Panc1 (cell line): ENCODE measurements around the gene MYL9.

Experiments
- POLR2AphosphoS5 ChIP-seq: IDR thresholded peaks from 2 replicates; pipeline ENCODE4 v1.6.1; 2012; ENCODE audit warnings: mild to moderate bottlenecking, low read depth, low read length, moderate library complexity
- REST ChIP-seq, 2 experiments: IDR thresholded peaks; 2 replicates each; pipeline ENCODE4 v1.6.1; 2011 to 2012; ENCODE audit warnings: low read depth in 2 of 2, control low read depth in 1 of 2, low read length in 1 of 2, mild to moderate bottlenecking in 1 of 2, moderate library complexity in 1 of 2; ENCODE audit not compliant: insufficient read depth in 1 of 2
- SIN3A ChIP-seq: IDR thresholded peaks from 2 replicates; pipeline ENCODE4 v1.6.1; 2012; ENCODE audit warnings: low read depth, mild to moderate bottlenecking, low read length, moderate library complexity, borderline replicate concordance; ENCODE audit not compliant: insufficient read depth
- TCF7L2 ChIP-seq: IDR thresholded peaks from 2 replicates; pipeline ENCODE4 v1.6.1; 2011; ENCODE audit warnings: mild to moderate bottlenecking, low read depth, low read length, inconsistent platforms
- TF ChIP-seq, protein P1 (sequence below): fragments of 450-650 bp; IDR thresholded peaks from 2 replicates; pipeline ENCODE4 v1.5.1; 2017; ENCODE audit warnings: mild to moderate bottlenecking

DNA sequence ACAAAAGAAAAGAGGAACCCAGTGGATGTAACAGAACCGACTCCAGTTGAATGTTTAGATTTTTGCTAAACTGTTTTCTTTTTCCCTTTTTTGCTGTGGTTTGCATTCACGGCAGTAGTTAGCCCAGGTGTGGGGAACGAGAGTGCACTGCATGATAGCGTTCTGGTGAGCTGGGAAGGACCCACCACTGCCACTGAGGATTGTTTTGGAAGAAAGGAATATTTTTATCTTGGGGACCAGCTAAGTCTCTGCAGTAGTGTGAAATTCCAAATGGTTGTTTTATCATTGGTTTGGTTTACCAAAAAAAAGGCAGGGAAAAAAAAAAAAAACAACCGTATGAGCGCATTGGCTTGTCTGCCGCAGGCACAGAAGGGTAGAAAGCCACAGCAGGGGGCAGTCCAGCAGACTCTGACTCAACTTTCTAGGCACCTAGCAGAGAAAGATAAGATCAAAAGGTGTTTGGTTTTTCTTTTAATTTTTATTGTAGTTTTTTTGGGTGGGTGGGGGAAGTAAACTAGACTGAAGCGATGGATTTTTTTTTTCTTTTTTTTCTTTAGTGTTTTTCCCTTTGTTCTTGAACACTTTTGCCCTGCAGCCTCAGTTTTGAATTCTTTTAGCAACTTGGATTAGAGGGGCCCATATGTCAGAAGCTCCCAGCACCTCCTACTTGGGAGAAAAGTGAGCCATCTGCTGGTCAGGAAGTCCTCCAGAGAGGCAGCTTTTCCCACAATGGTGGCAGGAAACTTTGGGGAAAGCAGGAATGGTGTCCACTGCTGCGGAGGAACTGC lies 50.7 kb downstream of the MYL9 start:
- TF ChIP-seq, protein P1, sequence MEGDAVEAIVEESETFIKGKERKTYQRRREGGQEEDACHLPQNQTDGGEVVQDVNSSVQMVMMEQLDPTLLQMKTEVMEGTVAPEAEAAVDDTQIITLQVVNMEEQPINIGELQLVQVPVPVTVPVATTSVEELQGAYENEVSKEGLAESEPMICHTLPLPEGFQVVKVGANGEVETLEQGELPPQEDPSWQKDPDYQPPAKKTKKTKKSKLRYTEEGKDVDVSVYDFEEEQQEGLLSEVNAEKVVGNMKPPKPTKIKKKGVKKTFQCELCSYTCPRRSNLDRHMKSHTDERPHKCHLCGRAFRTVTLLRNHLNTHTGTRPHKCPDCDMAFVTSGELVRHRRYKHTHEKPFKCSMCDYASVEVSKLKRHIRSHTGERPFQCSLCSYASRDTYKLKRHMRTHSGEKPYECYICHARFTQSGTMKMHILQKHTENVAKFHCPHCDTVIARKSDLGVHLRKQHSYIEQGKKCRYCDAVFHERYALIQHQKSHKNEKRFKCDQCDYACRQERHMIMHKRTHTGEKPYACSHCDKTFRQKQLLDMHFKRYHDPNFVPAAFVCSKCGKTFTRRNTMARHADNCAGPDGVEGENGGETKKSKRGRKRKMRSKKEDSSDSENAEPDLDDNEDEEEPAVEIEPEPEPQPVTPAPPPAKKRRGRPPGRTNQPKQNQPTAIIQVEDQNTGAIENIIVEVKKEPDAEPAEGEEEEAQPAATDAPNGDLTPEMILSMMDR, result no peak; the same call in 1 of the 2 replicates
- TF ChIP-seq REST (IDR thresholded peaks at IDR 0.05; ENCODE audit: insufficient read depth in 1 of 2, low read depth in 2 of 2, low read length in 1 of 2) (no peak), TCF7L2 (no peak), SIN3A (no peak), POLR2AphosphoS5 (no peak)
